Measurements from ENCODE around the gene UCN2.

GRCh38 chr3:48567090-48567489 lies 3.5 kb upstream of the UCN2 start:
- TF ChIP-seq, protein P1, sequence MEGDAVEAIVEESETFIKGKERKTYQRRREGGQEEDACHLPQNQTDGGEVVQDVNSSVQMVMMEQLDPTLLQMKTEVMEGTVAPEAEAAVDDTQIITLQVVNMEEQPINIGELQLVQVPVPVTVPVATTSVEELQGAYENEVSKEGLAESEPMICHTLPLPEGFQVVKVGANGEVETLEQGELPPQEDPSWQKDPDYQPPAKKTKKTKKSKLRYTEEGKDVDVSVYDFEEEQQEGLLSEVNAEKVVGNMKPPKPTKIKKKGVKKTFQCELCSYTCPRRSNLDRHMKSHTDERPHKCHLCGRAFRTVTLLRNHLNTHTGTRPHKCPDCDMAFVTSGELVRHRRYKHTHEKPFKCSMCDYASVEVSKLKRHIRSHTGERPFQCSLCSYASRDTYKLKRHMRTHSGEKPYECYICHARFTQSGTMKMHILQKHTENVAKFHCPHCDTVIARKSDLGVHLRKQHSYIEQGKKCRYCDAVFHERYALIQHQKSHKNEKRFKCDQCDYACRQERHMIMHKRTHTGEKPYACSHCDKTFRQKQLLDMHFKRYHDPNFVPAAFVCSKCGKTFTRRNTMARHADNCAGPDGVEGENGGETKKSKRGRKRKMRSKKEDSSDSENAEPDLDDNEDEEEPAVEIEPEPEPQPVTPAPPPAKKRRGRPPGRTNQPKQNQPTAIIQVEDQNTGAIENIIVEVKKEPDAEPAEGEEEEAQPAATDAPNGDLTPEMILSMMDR (IDR thresholded peaks at IDR 0.05): no peak
- no peak for TF ChIP-seq POLR2A (IDR thresholded peaks at IDR 0.05)

Data from testis (tissue), 2 donors.